ENCODE results near the gene ZC3H7B.

GRCh38 chr22:41260871-41261270, 40.5 kb upstream of the ZC3H7B start:
- TF ChIP-seq CTCF (IDR thresholded peaks at IDR 0.05): no peak
- no peak for TF ChIP-seq POLR2A (IDR thresholded peaks at IDR 0.05)
